Memory B cell (primary cell): Measurements from ENCODE around the gene OR4N5.

Experiments used
- ATAC-seq: fragments of 150-1000 bp; cut with Tn5 transposase; 2 replicates; pipeline ENCODE4 v1.10.0; 2021; ENCODE audit warnings: low read depth, mild to moderate bottlenecking, moderate library complexity
- DNase-seq, 2 donors: peaks; one replicate each; pipeline ENCODE4 v3.0.0; 2022; ENCODE audit warnings: low spot score in 2 of 2
- H3K27ac Mint-ChIP-seq: one replicate; pipeline ENCODE4 v1.8.0; 2022; ENCODE audit warnings: mild to moderate bottlenecking, moderate library complexity, mixed read lengths
- H3K27me3 Mint-ChIP-seq: one replicate; pipeline ENCODE4 v1.8.0; 2022; ENCODE audit warnings: mixed read lengths
- H3K36me3 Mint-ChIP-seq: one replicate; pipeline ENCODE4 v1.8.0; 2022; ENCODE audit warnings: mild to moderate bottlenecking, mixed read lengths
- H3K4me1 Mint-ChIP-seq: one replicate; pipeline ENCODE4 v1.8.0; 2022; ENCODE audit warnings: mixed read lengths
- H3K4me3 Mint-ChIP-seq: one replicate; pipeline ENCODE4 v1.8.0; 2022; ENCODE audit warnings: mild to moderate bottlenecking, moderate library complexity, mixed read lengths
- H3K9me3 Mint-ChIP-seq: one replicate; pipeline ENCODE4 v1.8.0; 2022; ENCODE audit warnings: mixed read lengths

The OR4N5 gene

DNA sequence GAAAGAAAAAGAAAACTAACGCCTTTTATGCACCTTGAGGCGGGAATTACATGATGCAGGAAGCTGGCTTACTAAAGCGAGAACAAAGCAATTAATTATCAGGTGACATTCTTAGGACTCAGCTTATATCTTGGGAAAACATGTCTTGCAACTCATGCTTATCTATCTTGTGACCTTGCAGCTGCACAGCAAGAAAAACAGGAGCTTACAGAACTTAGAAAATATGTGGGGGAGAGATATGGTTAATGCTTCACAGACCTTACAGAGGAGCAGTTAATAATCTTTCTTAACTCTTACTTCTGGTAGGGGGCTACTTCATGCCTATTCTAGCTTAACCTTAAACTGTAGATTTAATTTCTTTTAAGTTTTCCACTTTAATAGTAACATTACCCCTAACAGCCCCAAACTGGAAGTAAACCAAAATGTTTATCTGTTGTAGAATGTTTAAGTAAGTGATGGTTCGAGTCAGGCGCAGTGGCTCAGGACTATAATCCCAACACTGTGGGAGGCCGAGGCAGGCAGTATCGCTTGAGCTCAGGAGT lies 38.9 kb downstream of the OR4N5 start:
- no peak for ATAC-seq
- Mint-ChIP-seq H3K9me3 (peaks cover 3% of the 10 kb centered on the region), H3K36me3 (no peaks in the 10 kb centered on the region), H3K27ac (no peak overlapping the region), H3K4me3 (no peak overlapping the region), H3K4me1 (peaks cover 6% of the 10 kb centered on the region), H3K27me3 (peaks cover 5% of the 10 kb centered on the region)
- DNase-seq = no peak

- Mint-ChIP-seq H3K4me1 (peaks cover 6% of the 10 kb centered on the region), H3K27ac (no peak overlapping the region), H3K4me3 (no peak overlapping the region), H3K9me3 (peaks cover 3% of the 10 kb centered on the region), H3K36me3 (no peaks in the 10 kb centered on the region), H3K27me3 (peaks cover 5% of the 10 kb centered on the region)
- no peak for DNase-seq
- ATAC-seq = no peak
Measured at GRCh38 chr14:20179218-20179617, 40.6 kb downstream of the OR4N5 start.

- Mint-ChIP-seq H3K27me3 (peaks cover 6% of the 10 kb centered on the region), H3K36me3 (no peaks in the 10 kb centered on the region), H3K4me3 (no peak overlapping the region), H3K9me3 (peaks cover 3% of the 10 kb centered on the region), H3K27ac (no peak overlapping the region), H3K4me1 (peaks cover 6% of the 10 kb centered on the region)
- DNase-seq = no peak
- no peak for ATAC-seq
Measured at GRCh38 chr14:20179880-20180279, 41.3 kb downstream of the OR4N5 start.

GRCh38 chr14:20180486-20180885 lies 41.9 kb downstream of the OR4N5 start:
- ATAC-seq = no peak
- Mint-ChIP-seq H3K9me3 (peaks cover 3% of the 10 kb centered on the region), H3K4me3 (no peak overlapping the region), H3K4me1 (peaks cover 6% of the 10 kb centered on the region), H3K27me3 (peaks cover 8% of the 10 kb centered on the region), H3K27ac (no peak overlapping the region), H3K36me3 (no peaks in the 10 kb centered on the region)
- DNase-seq = no peak

DNA sequence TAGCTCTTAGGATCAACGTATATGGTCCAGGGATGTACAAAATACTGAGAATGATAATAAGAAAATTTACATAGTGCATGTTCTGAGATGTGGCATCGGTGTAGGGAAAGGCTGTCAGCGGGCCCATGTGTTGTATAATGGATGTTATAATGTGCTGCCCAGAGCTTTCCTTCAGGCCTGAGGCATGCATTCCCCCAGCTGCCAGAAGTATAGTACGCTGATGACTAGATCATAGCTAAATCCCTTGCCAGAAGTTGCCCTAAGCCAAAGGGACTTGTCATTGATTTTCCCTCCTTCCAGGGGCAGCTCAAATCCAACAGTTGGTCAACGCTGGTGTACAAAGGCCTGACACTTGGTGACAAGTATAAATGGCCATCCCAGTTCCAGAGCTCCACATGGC lies 45.6 kb downstream of the OR4N5 start:
- H3K27me3 Mint-ChIP-seq = peaks cover 10% of the 10 kb centered on the region
- no peak for ATAC-seq
- H3K36me3 Mint-ChIP-seq = no peaks in the 10 kb centered on the region
- H3K9me3 Mint-ChIP-seq = no peaks in the 10 kb centered on the region
- H3K27ac Mint-ChIP-seq = no peak overlapping the region
- no peak for DNase-seq
- H3K4me1 Mint-ChIP-seq = peaks cover 5% of the 10 kb centered on the region
- H3K4me3 Mint-ChIP-seq = no peak overlapping the region

- Mint-ChIP-seq H3K4me3 (no peak within 1 kb of the TSS), H3K9me3 (no peaks in the 10 kb centered on the region), H3K27me3 (peaks cover 6% of the 10 kb centered on the region), H3K36me3 (no peaks in the 10 kb centered on the region), H3K27ac (no peak within 1 kb of the TSS), H3K4me1 (peaks cover 2% of the 10 kb centered on the region)
- no peak for DNase-seq
- ATAC-seq = no peak
Measured at GRCh38 chr14:20190596-20190995, 52.0 kb downstream of the OR4N5 start, which contains the start of gene OR11G2. Gene OR11G2, plus strand, starts transcription at chr14:20190896. Its CDS starts 6,542 bp downstream, at chr14:20197438.

GRCh38 chr14:20191396-20191795 lies 52.8 kb downstream of the OR4N5 start:
- DNase-seq = no peak
- Mint-ChIP-seq H3K4me1 (peaks cover 2% of the 10 kb centered on the region), H3K27me3 (peaks cover 6% of the 10 kb centered on the region), H3K36me3 (no peaks in the 10 kb centered on the region), H3K9me3 (no peaks in the 10 kb centered on the region), H3K27ac (no peak overlapping the region), H3K4me3 (no peak overlapping the region)
- ATAC-seq = no peak

DNA sequence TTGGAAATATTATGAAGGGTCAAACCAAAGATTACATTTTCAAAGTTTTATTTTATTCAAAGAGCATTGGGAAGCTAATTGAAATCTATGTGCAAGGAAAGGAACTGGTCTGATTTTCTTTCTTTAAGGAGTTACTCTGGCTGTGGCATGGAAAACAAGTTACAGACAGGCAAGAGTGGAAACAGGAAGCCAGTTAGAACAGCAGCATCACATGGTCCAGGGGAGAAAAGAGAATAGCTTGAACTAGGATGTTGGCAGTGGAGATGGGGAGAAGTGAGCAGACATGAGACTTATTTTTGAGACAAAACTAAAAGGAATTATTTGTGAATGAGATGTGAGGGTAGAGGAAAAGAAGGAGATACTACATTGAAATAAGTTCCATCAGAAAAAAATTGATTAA lies 55.5 kb downstream of the OR4N5 start:
- H3K27me3 Mint-ChIP-seq = peaks cover 9% of the 10 kb centered on the region
- ATAC-seq (no peak), DNase-seq (no peak)
- no peaks in the 10 kb centered on the region for H3K9me3 Mint-ChIP-seq
- H3K27ac Mint-ChIP-seq = no peak overlapping the region
- peaks cover 2% of the 10 kb centered on the region for H3K4me1 Mint-ChIP-seq
- no peaks in the 10 kb centered on the region for H3K36me3 Mint-ChIP-seq
- H3K4me3 Mint-ChIP-seq = no peak overlapping the region
